K562 (cell line): ENCODE results near the gene RINL.

ENCODE experiments used
- JUNB ChIP-seq: fragments of 450-650 bp; formaldehyde crosslinking; conservative IDR thresholded peaks from 2 replicates; pipeline ENCODE4 v1.4.0; 2020; ENCODE audit warnings: mild to moderate bottlenecking
- MCM5 ChIP-seq: fragments of 450-650 bp; IDR thresholded peaks from 2 replicates; pipeline ENCODE4 v1.6.1; 2016; ENCODE audit warnings: low read depth
- RBM15 ChIP-seq: fragments of 200-400 bp; formaldehyde crosslinking; IDR thresholded peaks from 2 replicates; pipeline ENCODE4 v1.6.1; 2018; ENCODE audit warnings: mild to moderate bottlenecking, low read length, moderate library complexity; ENCODE audit not compliant: insufficient read depth
- SMARCA5 ChIP-seq: fragments of 450-650 bp; IDR thresholded peaks from 2 replicates; pipeline ENCODE4 v1.6.1; 2016
- TSHZ1 ChIP-seq: fragments of 250-450 bp; sonication (Bioruptor Pico); IDR thresholded peaks from 2 replicates; pipeline ENCODE4 v1.4.0; 2020; ENCODE audit warnings: mild to moderate bottlenecking, moderate library complexity
- ZBTB26 ChIP-seq: fragments of 450-650 bp; formaldehyde crosslinking; IDR thresholded peaks from 2 replicates; pipeline ENCODE4 v1.4.0; 2022; ENCODE audit warnings: missing genetic modification characterization
- ZBTB7A ChIP-seq: IDR thresholded peaks from 2 replicates; pipeline ENCODE4 v1.6.1; 2011; ENCODE audit warnings: low read depth, mild to moderate bottlenecking, low read length, moderate library complexity, borderline replicate concordance; ENCODE audit not compliant: control insufficient read depth
- ZFP36 ChIP-seq: fragments of 150-350 bp; IDR thresholded peaks from 2 replicates; pipeline ENCODE4 v1.6.1; 2018; ENCODE audit warnings: low read length, low read depth; ENCODE audit not compliant: partially characterized antibody
- ZFX ChIP-seq: sonication (generic); formaldehyde crosslinking; IDR thresholded peaks from 2 replicates; pipeline ENCODE4 v1.8.0; 2022; ENCODE audit warnings: mild to moderate bottlenecking, missing genetic modification reagents, moderate library complexity

GRCh38 chr19:38901683-38902082 lies 23.6 kb upstream of the RINL start:
- TF ChIP-seq ZBTB26 (CRISPR knock-in tag) (no peak), TSHZ1 (CRISPR knock-in tag) (no peak), MCM5 (no peak), RBM15 (no peak), ZFP36 (no peak), JUNB (CRISPR knock-in tag) (no peak), ZFX (CRISPR knock-in tag) (no peak), SMARCA5 (no peak), ZBTB7A (no peak)
